ENCODE data around the gene SQOR. TPM values are rescaled to one million over a fixed set of nuclear protein-coding genes. Genes with fewer than 3 reads are reported as not detected.

SQOR gene
- total RNA-seq, 4 donors from 2014 or later: 49.8 to 80.4 (median 67.8) TPM

- intact Hi-C loops (cut with DNase I): loop anchor here (2.0 to 10.0 kb wide), 2 partner anchors 48 to 64 kb away; partner anchors contain the start of genes SLC30A4 and SQOR
- H3K4me1 ChIP-seq: peaks cover 27 to 60% (median 56%) of the 10 kb centered on the region in 4 donors
- 0% methylated on average over 11 of the region's 62 CpGs for WGBS
Measured at GRCh38 chr15:45587095-45587862, 47.5 kb upstream of the SQOR start, which contains the start of gene BLOC1S6. Gene BLOC1S6 (plus strand): TSS chr15:45587379. CDS start chr15:45587444, 65 bp downstream.

GRCh38 chr15:45587863-45588170 is 47.0 kb upstream of the SQOR start:
- no peaks in the 10 kb centered on the region for H3K27me3 ChIP-seq

More at GRCh38 chr15:45587095-45587862, 47.5 kb upstream of the SQOR start, which contains the start of gene BLOC1S6:
- TF ChIP-seq POLR2AphosphoS5 (IDR thresholded peaks at IDR 0.05): peak; percentile 84 to 93
- TF ChIP-seq POLR2A (IDR thresholded peaks at IDR 0.05; ENCODE audit: low read depth): no peak
- Histone ChIP-seq H3K27ac (replicated peaks in 1 of 4) (peak within 1 kb of the TSS; percentile 93 to 99 (median 98)), H3K36me3 (no peaks in the 10 kb centered on the region), H3K4me3 (peak within 1 kb of the TSS; percentile 70 to 96 (median 88)), H3K9me3 (no peaks in the 10 kb centered on the region), H3K27me3 (no peaks in the 10 kb centered on the region)
- peak; percentile 99 for DNase-seq (ENCODE audit: extremely low spot score)

GRCh38 chr15:45588219-45588875 is 46.5 kb upstream of the SQOR start:
- peaks cover 0 to 7% (median 6%) of the 10 kb centered on the region in 4 donors for H3K36me3 ChIP-seq
- H3K27me3 ChIP-seq: no peaks in the 10 kb centered on the region
- intact Hi-C loops (cut with DNase I): loop anchor here (10.0 kb wide), 1 partner anchor 46 kb away; the partner anchor contains the start of gene SQOR
- DNase-seq (ENCODE audit: extremely low spot score): peak; percentile 24
- H3K4me3 ChIP-seq: peak overlapping the region; percentile 70 to 96 (median 88)
- 31% methylated on average over 6 of the region's 6 CpGs for WGBS
- H3K27ac ChIP-seq (replicated peaks in 1 of 4): peak overlapping the region; percentile 93 to 99 (median 98)
- H3K9me3 ChIP-seq: no peaks in the 10 kb centered on the region
- TF ChIP-seq CTCF (IDR thresholded peaks at IDR 0.05) (no peak), EP300 (IDR thresholded peaks at IDR 0.05) (no peak), POLR2A (IDR thresholded peaks at IDR 0.05; ENCODE audit: low read depth) (no peak)
- H3K4me1 ChIP-seq: peaks cover 27 to 62% (median 57%) of the 10 kb centered on the region in 4 donors

More at GRCh38 chr15:45587863-45588170, 47.0 kb upstream of the SQOR start:
- intact Hi-C loops (cut with DNase I): loop anchor here (2.0 to 10.0 kb wide), 2 partner anchors 47 to 65 kb away; partner anchors contain the start of genes SLC30A4 and SQOR
- DNase-seq (ENCODE audit: extremely low spot score): no peak
- Histone ChIP-seq H3K4me1 (peaks cover 27 to 62% (median 57%) of the 10 kb centered on the region in 4 donors), H3K27ac (replicated peaks in 1 of 4) (peak overlapping the region; percentile 93 to 99 (median 98)), H3K9me3 (no peaks in the 10 kb centered on the region), H3K4me3 (peak overlapping the region; percentile 70 to 96 (median 88)), H3K36me3 (peaks cover 0 to 3% (median 2%) of the 10 kb centered on the region in 4 donors)
- no peak for TF ChIP-seq POLR2AphosphoS5 (IDR thresholded peaks at IDR 0.05)
- TF ChIP-seq CTCF (IDR thresholded peaks at IDR 0.05): no peak
- no peak for TF ChIP-seq EP300 (IDR thresholded peaks at IDR 0.05)
- TF ChIP-seq POLR2A (IDR thresholded peaks at IDR 0.05; ENCODE audit: low read depth): no peak
- WGBS: 0% methylated on average over 4 of the region's 4 CpGs

- intact Hi-C loops (cut with DNase I): loop anchor here (10.0 kb wide), 1 partner anchor 46 kb away; the partner anchor contains the start of gene SQOR
- no peaks in the 10 kb centered on the region for H3K27me3 ChIP-seq
- no peaks in the 10 kb centered on the region for H3K9me3 ChIP-seq
- peak; percentile 2 for DNase-seq (ENCODE audit: extremely low spot score)
- peaks cover 0 to 9% (median 6%) of the 10 kb centered on the region in 4 donors for H3K36me3 ChIP-seq
- WGBS: 62% methylated on average over 5 of the region's 5 CpGs
- TF ChIP-seq CTCF (IDR thresholded peaks at IDR 0.05) (no peak), POLR2AphosphoS5 (IDR thresholded peaks at IDR 0.05) (no peak), POLR2A (IDR thresholded peaks at IDR 0.05; ENCODE audit: low read depth) (no peak)
- peak overlapping the region in 1 of 4 donors; percentile 93 for H3K27ac ChIP-seq (replicated peaks in 1 of 4)
- peak overlapping the region in 2 of 4 donors; percentile 82 to 96 for H3K4me3 ChIP-seq
- H3K4me1 ChIP-seq: peaks cover 27 to 68% (median 57%) of the 10 kb centered on the region in 4 donors
Measured at GRCh38 chr15:45589256-45589655, 45.6 kb upstream of the SQOR start.

GRCh38 chr15:45594319-45594718 is 40.5 kb upstream of the SQOR start:
- TF ChIP-seq POLR2A (IDR thresholded peaks at IDR 0.05; ENCODE audit: low read depth) (no peak), POLR2AphosphoS5 (IDR thresholded peaks at IDR 0.05) (no peak), CTCF (IDR thresholded peaks at IDR 0.05) (no peak), EP300 (IDR thresholded peaks at IDR 0.05) (no peak)
- peaks cover 0 to 36% (median 27%) of the 10 kb centered on the region in 4 donors for H3K36me3 ChIP-seq
- intact Hi-C loops (cut with DNase I): no loop called here
- H3K4me3 ChIP-seq: no peak overlapping the region
- H3K27ac ChIP-seq (replicated peaks in 1 of 4): no peak overlapping the region
- no peaks in the 10 kb centered on the region for H3K9me3 ChIP-seq
- WGBS: 72% methylated on average over 2 of the region's 2 CpGs
- DNase-seq (ENCODE audit: extremely low spot score): peak; percentile 7
- H3K4me1 ChIP-seq: peaks cover 10 to 43% (median 35%) of the 10 kb centered on the region in 4 donors
- no peaks in the 10 kb centered on the region for H3K27me3 ChIP-seq
